ENCODE results near the gene ZNF823.
A peak's percentile ranks its signal among the peaks of the same experiment; 100 is the strongest.

The ZNF823 gene

GRCh38 chr19:11697284-11697855, 41.4 kb downstream of the ZNF823 start:
- H3K4me3 ChIP-seq (replicated peaks in 1 of 2; ENCODE audit: low read depth in 2 of 2, low read length in 2 of 2), result no peak overlapping the region
- TF ChIP-seq, protein P1, sequence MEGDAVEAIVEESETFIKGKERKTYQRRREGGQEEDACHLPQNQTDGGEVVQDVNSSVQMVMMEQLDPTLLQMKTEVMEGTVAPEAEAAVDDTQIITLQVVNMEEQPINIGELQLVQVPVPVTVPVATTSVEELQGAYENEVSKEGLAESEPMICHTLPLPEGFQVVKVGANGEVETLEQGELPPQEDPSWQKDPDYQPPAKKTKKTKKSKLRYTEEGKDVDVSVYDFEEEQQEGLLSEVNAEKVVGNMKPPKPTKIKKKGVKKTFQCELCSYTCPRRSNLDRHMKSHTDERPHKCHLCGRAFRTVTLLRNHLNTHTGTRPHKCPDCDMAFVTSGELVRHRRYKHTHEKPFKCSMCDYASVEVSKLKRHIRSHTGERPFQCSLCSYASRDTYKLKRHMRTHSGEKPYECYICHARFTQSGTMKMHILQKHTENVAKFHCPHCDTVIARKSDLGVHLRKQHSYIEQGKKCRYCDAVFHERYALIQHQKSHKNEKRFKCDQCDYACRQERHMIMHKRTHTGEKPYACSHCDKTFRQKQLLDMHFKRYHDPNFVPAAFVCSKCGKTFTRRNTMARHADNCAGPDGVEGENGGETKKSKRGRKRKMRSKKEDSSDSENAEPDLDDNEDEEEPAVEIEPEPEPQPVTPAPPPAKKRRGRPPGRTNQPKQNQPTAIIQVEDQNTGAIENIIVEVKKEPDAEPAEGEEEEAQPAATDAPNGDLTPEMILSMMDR (IDR thresholded peaks at IDR 0.05; ENCODE audit: low read depth, low read length), result no peak
- DNase-seq (ENCODE audit: low read depth in 2 of 2), result no peak

DNA sequence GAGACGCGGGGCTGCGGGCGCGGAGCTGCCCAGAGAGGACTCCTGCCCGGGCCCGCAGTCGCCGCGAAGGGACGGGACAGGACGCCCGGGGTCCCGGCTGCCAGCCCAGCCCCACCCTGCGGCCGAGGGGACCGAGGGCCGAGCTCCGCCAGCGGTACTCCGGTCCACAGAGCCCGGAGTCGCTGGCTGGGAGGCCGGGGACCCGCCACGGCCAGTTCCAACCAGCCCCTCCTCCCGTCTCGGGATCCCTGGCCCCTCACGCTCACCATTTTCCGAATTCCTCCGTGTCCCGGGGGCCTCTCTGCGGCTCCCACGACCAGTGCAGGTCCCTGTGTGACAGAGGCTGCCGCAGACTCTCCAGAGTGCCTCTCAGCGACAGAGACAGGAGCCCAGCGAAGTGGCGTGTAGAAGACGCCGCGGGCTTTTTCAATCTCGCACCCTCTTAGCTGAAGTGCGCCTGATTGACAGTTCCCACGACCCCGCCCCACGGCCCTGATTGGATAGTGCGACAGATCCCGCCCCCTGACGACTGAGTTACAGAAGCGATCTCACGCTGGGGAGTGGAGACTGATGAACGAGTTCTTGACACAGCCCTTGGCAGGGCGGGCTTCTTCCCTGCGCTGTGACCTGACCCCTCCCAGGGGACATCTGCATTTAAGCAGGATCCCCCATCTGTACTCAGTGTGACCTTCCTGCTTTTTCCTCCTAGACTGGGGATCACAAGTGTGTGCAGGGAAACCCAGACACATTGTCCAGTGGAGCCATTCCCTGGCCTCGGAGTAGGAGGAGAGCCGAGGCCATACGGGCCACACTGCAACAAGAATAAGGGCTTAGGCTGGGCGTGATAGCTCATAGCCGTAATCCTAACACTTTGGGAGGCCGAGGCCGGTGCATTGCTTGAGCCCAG, 44.0 kb downstream of the ZNF823 start:
- TF ChIP-seq, protein P1 (IDR thresholded peaks at IDR 0.05; ENCODE audit: low read depth, low read length), result no peak
- peak; percentile 91 to 92 for DNase-seq (ENCODE audit: low read depth in 2 of 2)
- peak overlapping the region; percentile 73 to 83 for H3K4me3 ChIP-seq (replicated peaks in 1 of 2; ENCODE audit: low read depth in 2 of 2, low read length in 2 of 2)

GRCh38 chr19:11693505-11694499, 44.9 kb downstream of the ZNF823 start:
- TF ChIP-seq, protein P1 (IDR thresholded peaks at IDR 0.05; ENCODE audit: low read depth, low read length), result no peak
- peak; percentile 52 to 74 for DNase-seq (ENCODE audit: low read depth in 2 of 2)
- peak overlapping the region; percentile 73 to 83 for H3K4me3 ChIP-seq (replicated peaks in 1 of 2; ENCODE audit: low read depth in 2 of 2, low read length in 2 of 2)

- H3K4me3 ChIP-seq (replicated peaks in 1 of 2; ENCODE audit: low read depth in 2 of 2, low read length in 2 of 2), result no peak overlapping the region
- TF ChIP-seq, protein P1 (IDR thresholded peaks at IDR 0.05; ENCODE audit: low read depth, low read length), result no peak
- no peak for DNase-seq (ENCODE audit: low read depth in 2 of 2)
Observed at GRCh38 chr19:11692127-11692790, 46.5 kb downstream of the ZNF823 start.

- no peak for DNase-seq (ENCODE audit: low read depth in 2 of 2)
- no peak overlapping the region for H3K4me3 ChIP-seq (replicated peaks in 1 of 2; ENCODE audit: low read depth in 2 of 2, low read length in 2 of 2)
- TF ChIP-seq, protein P1 (IDR thresholded peaks at IDR 0.05; ENCODE audit: low read depth, low read length), result no peak
Observed at GRCh38 chr19:11685676-11686650, 52.8 kb downstream of the ZNF823 start.

All from cardiac fibroblast (primary cell).